Stimulated activated CD8-positive, alpha-beta memory T cell treated with anti-CD3 and anti-CD28 coated beads, Interleukin-15, amount 100 ng/mL, for 24 hours (primary cell): Measurements from ENCODE around the gene KCNAB1.

Experiments used
- DNase-seq: peaks from one replicate; pipeline ENCODE4 v3.0.0-alpha.2; 2020; ENCODE audit warnings: low read depth

Gene KCNAB1

GRCh38 chr3:156576651-156577348 is 456.4 kb downstream of the KCNAB1 start:
- DNase-seq: no peak

GRCh38 chr3:156577736-156578135 is 457.4 kb downstream of the KCNAB1 start:
- no peak for DNase-seq

DNA sequence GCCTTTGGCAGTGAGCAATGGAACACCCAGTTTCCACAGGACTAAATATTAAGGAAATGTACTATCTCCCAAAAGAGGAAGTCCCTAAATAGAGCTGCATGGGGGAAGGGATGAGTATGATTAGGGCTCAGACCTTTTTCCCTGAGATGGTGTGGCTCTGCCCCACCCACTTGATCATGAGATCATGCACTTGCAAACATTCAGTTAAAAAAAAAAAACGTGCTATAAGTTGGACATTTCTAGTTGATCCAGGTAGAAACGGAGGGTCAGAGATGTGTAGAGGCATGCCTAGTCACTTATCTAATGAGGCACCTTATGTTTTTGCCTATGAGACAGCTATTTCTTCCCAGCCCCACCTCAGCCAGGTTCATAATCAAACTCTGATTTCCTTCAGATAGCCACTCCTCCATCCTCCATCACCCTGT is 459.1 kb downstream of the KCNAB1 start:
- no peak for DNase-seq

DNA sequence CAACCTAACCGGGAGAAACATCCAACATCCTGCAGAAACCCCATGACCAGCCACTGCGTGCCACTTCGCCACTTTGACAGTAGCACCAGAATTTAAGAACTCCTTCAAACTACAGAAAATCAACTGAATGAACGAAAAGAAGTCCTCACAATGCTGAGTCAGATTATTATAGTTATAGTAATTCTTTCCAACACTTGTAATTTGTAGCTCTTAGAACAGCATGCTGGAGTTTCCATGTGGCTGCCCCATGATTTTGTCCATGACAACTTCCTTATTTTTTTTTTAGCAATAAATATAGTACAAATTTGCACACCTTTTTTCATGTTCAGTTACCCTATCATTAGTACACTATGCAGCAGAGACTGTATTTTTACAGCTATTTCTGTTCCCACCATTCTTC is 460.7 kb downstream of the KCNAB1 start:
- no peak for DNase-seq

DNA sequence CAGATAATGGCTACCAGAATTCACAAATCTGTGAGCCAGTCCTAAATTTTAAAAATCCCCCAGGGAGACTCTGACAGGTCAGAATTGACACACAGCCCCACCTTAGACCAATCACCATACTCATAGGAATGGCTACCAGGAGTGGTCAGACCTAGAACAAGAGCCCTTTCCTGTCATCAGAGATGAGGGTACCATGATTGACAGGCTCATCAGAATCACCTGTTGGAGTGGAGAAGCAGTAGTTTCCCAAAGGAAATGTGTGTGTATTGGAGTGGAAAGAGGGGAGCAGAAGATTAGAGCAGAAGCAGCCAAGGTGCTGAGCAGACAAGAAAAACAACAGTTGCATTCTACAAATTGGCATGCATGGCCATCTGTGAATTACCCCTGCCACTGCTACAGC is 461.6 kb downstream of the KCNAB1 start:
- no peak for DNase-seq

DNA sequence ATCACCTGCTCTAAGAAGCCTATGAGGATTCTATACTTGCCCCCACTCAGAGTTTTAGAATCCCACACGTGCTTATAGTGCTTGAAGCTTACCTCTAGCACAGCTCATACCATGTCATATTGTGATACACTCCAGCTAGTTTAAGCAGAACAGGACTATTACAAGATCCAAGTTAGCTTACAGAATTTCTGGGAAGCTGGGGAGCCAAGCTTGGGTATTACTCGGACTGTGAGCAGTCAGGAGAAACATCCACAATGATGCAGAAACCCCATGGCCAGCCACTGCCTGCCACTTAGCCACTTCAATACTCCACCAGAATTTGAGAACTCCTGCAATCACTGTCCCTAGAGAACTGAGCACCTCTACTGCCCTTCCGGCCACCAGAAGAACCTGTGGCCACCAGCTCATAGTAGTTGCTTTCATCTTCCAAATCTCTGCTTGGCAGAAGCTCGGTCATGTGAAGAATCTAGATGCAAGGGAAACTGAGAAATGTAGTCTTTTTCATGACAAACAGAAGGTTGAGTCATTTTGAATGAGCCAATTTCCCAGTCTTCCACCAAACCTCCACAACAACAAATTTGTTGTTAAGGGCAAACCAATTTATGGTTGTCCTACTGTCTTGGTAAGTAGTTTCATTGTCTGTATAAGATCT is 462.3 kb downstream of the KCNAB1 start:
- no peak for DNase-seq

DNA sequence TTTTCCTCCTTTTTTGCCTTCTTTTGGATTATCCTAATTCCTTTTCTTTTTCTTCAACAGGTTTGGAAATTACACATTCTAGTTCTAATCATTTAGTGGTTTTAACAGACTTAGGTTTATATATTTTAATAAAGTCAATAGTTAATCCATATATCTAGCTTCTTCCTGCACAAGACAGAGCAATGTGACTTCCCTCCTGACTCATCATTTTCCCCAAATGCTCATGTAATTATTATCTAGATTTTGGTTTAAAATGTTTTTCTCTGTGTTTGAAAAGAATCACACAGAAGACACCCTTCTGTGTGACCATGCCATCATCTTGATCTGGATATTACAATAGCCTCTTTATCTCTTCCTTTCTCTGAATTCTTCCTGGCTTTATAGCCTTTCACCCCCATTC is 463.1 kb downstream of the KCNAB1 start:
- DNase-seq: no peak

DNA sequence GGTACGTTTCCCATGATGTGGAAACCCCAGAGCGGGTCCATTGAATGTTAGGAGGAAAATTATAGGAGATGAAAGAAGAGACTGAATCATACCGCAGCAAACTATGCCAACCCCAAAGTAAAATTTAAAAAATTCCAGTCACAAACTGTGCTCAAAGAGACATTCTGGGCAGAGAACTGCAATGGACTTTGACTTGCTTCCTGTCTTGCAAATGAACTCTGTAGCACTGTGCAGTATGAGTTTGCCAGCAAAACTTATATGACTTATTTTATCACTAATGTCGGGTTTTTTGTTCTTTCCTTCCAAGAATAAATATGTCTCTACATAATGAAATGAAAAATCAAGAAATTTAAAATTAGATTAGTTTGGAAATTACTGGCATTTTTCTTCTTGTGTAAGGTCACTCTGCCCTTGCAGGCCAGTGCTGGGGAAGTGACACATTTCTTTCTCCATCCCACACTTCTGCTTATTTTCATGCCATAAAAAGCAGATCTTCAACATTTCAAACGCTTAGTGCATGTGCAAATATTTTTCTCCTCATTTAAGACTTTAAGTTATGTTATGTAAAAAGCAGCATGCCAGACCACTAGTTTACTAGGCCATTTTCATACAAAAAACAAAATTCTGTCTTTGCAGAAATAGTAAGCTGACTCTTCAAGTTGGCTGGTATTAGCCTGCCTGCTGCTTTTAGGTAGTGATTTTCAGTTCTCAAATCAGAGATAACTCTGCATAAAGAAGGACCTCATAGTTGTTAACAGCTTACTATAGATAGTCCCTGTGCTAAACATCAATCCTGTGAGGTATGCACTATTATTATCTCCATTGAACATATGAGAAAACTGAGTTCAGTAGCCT is 466.8 kb downstream of the KCNAB1 start:
- no peak for DNase-seq

DNA sequence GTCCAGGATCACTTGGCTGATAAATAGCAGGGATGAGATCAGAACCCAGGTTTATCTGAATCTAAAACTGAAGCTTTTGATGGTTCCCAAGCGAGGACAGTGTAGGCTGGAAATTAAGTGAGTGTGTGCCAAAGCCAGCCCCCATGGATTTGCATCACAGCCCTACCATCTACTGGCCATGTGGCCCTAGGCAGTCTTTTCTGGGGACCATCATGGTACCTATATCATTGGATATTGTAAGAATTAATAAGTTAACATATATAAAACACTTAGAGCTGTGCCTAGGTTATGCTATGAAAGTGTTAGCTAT is 467.3 kb downstream of the KCNAB1 start:
- DNase-seq: no peak
